Adrenal gland (tissue), 12 donors: ENCODE measurements around the gene PTPRD. TPM values are rescaled to one million over a fixed set of nuclear protein-coding genes. Genes with fewer than 3 reads are reported as not detected.

ENCODE experiments used
- DNase-seq, 7 donors: peaks; one replicate each; pipeline ENCODE4 v3.0.0-alpha.2; 2019 to 2020
- H3K27ac ChIP-seq, 5 donors: fragments of 200-600 bp; sonication (generic) in 4 of 5; 1 replicate in 3 of 5; 2 replicates in 2 of 5; pipeline versions ENCODE4 v1.5.1 to v1.8.0; 2016 to 2020; ENCODE audit warnings: mild to moderate bottlenecking in 1 of 5
- H3K27me3 ChIP-seq: fragments of 200-600 bp; 2 replicates; pipeline ENCODE4 v1.8.0; 2021
- H3K36me3 ChIP-seq, 2 donors: fragments of 200-600 bp; replicated peaks in 1 of 2; 1 replicate in 1 of 2; 2 replicates in 1 of 2; pipeline versions ENCODE4 v1.5.1 to v1.8.0; 2018 to 2022
- H3K4me1 ChIP-seq, 2 donors: fragments of 200-600 bp; replicated peaks in 1 of 2; 1 replicate in 1 of 2; 2 replicates in 1 of 2; pipeline versions ENCODE4 v1.5.1 to v1.8.0; 2018 to 2021
- H3K4me3 ChIP-seq, 4 donors: fragments of 200-600 bp; sonication (generic) in 3 of 4; one replicate each; pipeline ENCODE4 v1.5.1; 2016 to 2018
- H3K9me3 ChIP-seq, 3 donors: fragments of 200-600 bp; sonication (generic) in 1 of 3; replicated peaks in 1 of 3; 1 replicate in 2 of 3; 2 replicates in 1 of 3; pipeline versions ENCODE4 v1.5.1 to v1.8.0; 2016 to 2021
- POLR2A ChIP-seq, 2 donors: fragments of 450-650 bp; IDR thresholded peaks; one replicate each; pipeline ENCODE4 v1.6.1; 2017; ENCODE audit warnings: antibody characterized with exemption in 2 of 2, mild to moderate bottlenecking in 2 of 2, moderate library complexity in 1 of 2
- WGBS, 4 donors: extraction: QIAGEN DNeasy Blood & Tissue Kit in 2 of 4; methylation state at CpG; one replicate each; pipeline versions ENCODE4 v1.1.5 to v1.1.7; 2013 to 2017; 5-methylcytosine and 5-hydroxymethylcytosine counted together
- intact Hi-C, 2 donors: fragments of 100-400 bp; cut with DNase I; formaldehyde crosslinking; loops; one replicate each; pipeline versions ENCODE4 v1.14.1 to v1.15.0; 2022 to 2023
- polyA plus RNA-seq, 3 donors: library from polyadenylated mRNA; stranded (reverse); fragments of 200-250 nt in 2 of 3; fragments of 350-450 nt in 1 of 3; fragmentation: Illumina TruSeq in 1 of 3; extraction: RNeasy Lipid Tissue Mini Kit (QIAGEN cat#74804) in 1 of 3; gene quantifications; one replicate each; pipeline ENCODE4 v1.2.3, GENCODE V29; 2013 to 2014
- total RNA-seq, 9 donors: library from RNA; depleted of rRNA in 4 of 9; stranded (reverse); fragments of >200 nt in 4 of 9; fragments of 120-200 nt in 1 of 9; fragmentation: NEBNext Ultra II Directional in 1 of 9; extraction: Animal tissue kit (Norgen Biotek cat#: 25700) in 1 of 9; gene quantifications; one replicate each; pipeline versions ENCODE4 v1.1.0 to v1.2.4, GENCODE V29; 2013 to 2023
- TF ChIP-seq, protein P1 (sequence below), 6 experiments: fragments of 450-650 bp in 4 of 6; fragments of 200-600 bp in 2 of 6; sonication (generic) in 1 of 6; IDR thresholded peaks; 1 replicate in 5 of 6; 2 replicates in 1 of 6; pipeline versions ENCODE4 v1.5.1 to v1.8.0; 2016 to 2021; ENCODE audit warnings: antibody characterized with exemption in 6 of 6, mild to moderate bottlenecking in 2 of 6, moderate library complexity in 1 of 6
- donor health status: healthy with polysubstance abuse.
- donor health status: Bipolar disorder and iron deficiency.
- donor health status: DM: yes; HTN: yes; CAD: no.
- donor health status: DM: no; HTN: no; CAD: no.
- donor health status: DM: no; HTN: no; CAD: no.
- donor health status: DM: yes; HTN: yes; CAD: no.

Gene PTPRD
- total and polyA plus RNA-seq, 12 donors: 0.61 to 71.2 (median 4.5) TPM

DNA sequence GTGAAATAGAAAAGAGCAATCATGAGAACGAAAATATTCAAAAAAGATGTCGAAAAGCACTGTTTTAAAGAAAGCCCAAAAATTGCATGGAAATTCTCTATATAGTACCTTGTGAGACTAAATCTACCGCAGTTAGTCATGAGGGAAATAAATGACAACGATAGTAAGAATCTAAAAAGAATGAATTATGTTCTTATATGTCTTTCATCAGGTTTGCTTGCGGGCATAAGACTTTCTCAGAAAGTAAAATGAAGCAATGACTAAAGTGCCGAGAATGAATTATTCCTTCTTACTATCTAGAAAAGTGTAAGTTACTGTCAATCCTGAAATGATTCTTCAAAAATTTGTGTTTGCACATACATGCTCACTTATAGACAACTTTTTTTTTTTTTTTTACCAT is 26.4 kb downstream of the PTPRD start:
- H3K4me1 ChIP-seq: no peaks in the 10 kb centered on the region
- TF ChIP-seq, protein P1, sequence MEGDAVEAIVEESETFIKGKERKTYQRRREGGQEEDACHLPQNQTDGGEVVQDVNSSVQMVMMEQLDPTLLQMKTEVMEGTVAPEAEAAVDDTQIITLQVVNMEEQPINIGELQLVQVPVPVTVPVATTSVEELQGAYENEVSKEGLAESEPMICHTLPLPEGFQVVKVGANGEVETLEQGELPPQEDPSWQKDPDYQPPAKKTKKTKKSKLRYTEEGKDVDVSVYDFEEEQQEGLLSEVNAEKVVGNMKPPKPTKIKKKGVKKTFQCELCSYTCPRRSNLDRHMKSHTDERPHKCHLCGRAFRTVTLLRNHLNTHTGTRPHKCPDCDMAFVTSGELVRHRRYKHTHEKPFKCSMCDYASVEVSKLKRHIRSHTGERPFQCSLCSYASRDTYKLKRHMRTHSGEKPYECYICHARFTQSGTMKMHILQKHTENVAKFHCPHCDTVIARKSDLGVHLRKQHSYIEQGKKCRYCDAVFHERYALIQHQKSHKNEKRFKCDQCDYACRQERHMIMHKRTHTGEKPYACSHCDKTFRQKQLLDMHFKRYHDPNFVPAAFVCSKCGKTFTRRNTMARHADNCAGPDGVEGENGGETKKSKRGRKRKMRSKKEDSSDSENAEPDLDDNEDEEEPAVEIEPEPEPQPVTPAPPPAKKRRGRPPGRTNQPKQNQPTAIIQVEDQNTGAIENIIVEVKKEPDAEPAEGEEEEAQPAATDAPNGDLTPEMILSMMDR (IDR thresholded peaks at IDR 0.05): no peak
- no peak for TF ChIP-seq POLR2A (IDR thresholded peaks at IDR 0.05)
- H3K27me3 ChIP-seq: no peaks in the 10 kb centered on the region
- no peaks in the 10 kb centered on the region for H3K36me3 ChIP-seq
- intact Hi-C loops: no loop called here
- H3K4me3 ChIP-seq: no peak overlapping the region
- H3K9me3 ChIP-seq: no peaks in the 10 kb centered on the region
- DNase-seq: no peak
- no peak overlapping the region for H3K27ac ChIP-seq
- 74 to 84% (median 82%) methylated on average over 6 of the region's 6 CpGs for WGBS, 4 donors

DNA sequence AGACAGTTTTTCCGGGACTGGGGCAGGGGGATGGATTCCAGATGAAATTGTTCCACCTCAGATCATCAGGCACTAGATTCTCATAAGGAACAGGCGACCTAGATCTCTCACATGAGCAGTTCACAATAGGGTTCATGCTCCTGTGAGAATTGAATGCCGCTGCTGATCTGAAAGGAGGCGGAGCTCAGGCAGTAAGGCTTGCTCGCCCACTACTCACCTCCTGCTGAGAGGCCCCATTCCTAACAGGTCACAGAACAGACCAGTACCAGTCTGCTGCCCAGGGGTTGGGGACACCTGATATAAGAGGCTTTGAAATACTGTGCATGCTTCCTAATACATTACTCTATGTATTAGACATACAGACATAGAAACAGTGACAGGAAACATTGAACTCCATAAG is 41.1 kb downstream of the PTPRD start:
- DNase-seq: no peak
- Histone ChIP-seq H3K9me3 (no peaks in the 10 kb centered on the region), H3K4me3 (no peak overlapping the region), H3K27me3 (no peaks in the 10 kb centered on the region), H3K27ac (no peak overlapping the region), H3K4me1 (no peaks in the 10 kb centered on the region), H3K36me3 (no peaks in the 10 kb centered on the region)
- TF ChIP-seq, protein P1 (IDR thresholded peaks at IDR 0.05): no peak
- TF ChIP-seq POLR2A (IDR thresholded peaks at IDR 0.05): no peak
- WGBS, 4 donors: 70 to 81% (median 76%) methylated on average over 5 of the region's 5 CpGs
- intact Hi-C loops: no loop called here

DNA sequence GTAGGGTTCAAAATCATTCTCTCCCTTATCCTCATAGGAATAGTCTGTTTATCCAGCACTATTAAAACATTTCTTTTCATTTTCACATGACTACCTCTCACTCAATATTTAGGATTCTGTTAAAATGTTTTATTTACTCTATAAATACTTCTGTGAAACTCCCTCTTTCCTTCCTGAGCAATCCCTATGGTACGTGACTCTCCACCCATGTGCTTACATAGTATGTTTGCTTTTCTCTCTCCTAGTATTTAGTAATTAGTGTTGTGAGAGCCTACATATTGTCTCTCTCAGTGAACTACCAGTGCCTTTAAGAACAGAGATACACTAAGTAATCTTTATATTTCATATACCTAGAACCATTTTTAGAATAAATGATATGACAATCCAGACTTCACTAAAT is 46.0 kb downstream of the PTPRD start:
- Histone ChIP-seq H3K36me3 (no peaks in the 10 kb centered on the region), H3K9me3 (no peaks in the 10 kb centered on the region), H3K4me3 (no peak overlapping the region), H3K27ac (no peak overlapping the region), H3K4me1 (no peaks in the 10 kb centered on the region), H3K27me3 (no peaks in the 10 kb centered on the region)
- TF ChIP-seq POLR2A (IDR thresholded peaks at IDR 0.05): no peak
- intact Hi-C loops: no loop called here
- 58 to 74% (median 60%) methylated on average over 1 of the region's 1 CpG for WGBS, 4 donors
- DNase-seq: no peak

DNA sequence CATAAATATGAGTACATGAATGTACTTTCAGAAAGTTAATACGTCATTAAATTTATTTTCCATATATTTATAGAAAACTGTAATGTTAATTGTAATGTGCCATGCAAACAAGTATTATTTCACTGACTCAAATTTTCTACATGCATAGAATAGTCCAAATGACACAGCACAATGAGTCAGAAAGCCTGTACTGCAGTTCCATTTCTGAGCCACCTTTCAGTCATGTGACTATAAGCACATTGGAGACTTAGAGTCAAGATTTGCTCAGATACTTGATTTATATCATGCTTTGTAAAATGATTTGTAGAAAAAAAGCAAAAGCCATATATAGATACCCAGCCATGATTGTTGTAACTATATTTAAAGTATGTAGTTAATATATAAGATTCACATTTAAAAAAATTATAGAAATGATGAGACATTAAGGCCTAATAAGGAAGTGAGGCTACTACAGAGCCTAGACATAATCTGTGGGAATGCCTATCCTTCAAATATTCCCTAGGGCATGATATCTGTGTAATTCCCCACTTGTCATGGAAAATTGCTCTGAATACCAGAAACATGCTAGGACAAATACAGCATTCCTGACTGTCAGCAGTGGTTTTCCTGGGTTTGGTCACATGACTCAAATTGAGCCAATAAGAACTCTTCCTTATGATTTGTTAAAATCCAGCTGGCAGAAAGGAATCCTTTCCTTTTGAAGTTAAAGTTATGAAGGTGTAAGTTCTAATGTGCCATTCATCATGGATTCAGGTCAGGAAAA is 50.0 kb downstream of the PTPRD start:
- intact Hi-C loops: no loop called here
- Histone ChIP-seq H3K9me3 (no peaks in the 10 kb centered on the region), H3K4me1 (no peaks in the 10 kb centered on the region), H3K36me3 (no peaks in the 10 kb centered on the region), H3K27ac (no peak overlapping the region), H3K4me3 (no peak overlapping the region), H3K27me3 (no peaks in the 10 kb centered on the region)
- WGBS, 4 donors: 63 to 83% (median 75%) methylated on average over 1 of the region's 1 CpG
- no peak for DNase-seq
- TF ChIP-seq, protein P1 (IDR thresholded peaks at IDR 0.05): no peak
- no peak for TF ChIP-seq POLR2A (IDR thresholded peaks at IDR 0.05)

DNA sequence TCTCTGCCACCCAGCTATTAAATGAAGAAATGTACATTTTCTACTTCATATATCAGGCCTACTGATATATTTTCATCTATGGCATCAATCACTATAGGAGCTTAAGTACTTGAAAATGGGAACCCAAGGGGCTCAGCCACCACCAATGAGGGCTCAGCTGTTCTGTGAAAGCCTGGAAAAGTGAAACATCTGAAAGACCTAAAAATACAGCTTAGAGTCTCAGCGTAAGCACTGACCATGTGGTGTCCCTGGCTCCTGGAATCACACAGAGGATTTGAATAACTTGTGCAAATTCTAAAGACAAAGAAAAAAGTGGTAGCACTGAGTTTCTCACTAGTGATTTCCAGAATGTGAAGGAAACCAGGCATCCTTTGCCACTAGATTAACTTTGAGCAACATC is 64.5 kb downstream of the PTPRD start:
- no peak overlapping the region for H3K4me3 ChIP-seq
- H3K36me3 ChIP-seq: no peaks in the 10 kb centered on the region
- intact Hi-C loops: no loop called here
- no peak for TF ChIP-seq POLR2A (IDR thresholded peaks at IDR 0.05)
- H3K27ac ChIP-seq: no peak overlapping the region
- WGBS, 4 donors: 61 to 74% (median 67%) methylated on average over 1 of the region's 1 CpG
- H3K4me1 ChIP-seq: no peaks in the 10 kb centered on the region
- H3K27me3 ChIP-seq: no peaks in the 10 kb centered on the region
- DNase-seq: no peak
- peaks cover 0 to 4% (median 0%) of the 10 kb centered on the region in 3 donors for H3K9me3 ChIP-seq
